ENCODE data around the gene HIF1A. TPM values are rescaled to one million over a fixed set of nuclear protein-coding genes. Genes with fewer than 3 reads are reported as not detected.

HIF1A gene
- total and polyA plus RNA-seq, 2 donors (not counting 1 experiment from before 2014, with no cell fraction given): 44.2 to 261 TPM

DNA sequence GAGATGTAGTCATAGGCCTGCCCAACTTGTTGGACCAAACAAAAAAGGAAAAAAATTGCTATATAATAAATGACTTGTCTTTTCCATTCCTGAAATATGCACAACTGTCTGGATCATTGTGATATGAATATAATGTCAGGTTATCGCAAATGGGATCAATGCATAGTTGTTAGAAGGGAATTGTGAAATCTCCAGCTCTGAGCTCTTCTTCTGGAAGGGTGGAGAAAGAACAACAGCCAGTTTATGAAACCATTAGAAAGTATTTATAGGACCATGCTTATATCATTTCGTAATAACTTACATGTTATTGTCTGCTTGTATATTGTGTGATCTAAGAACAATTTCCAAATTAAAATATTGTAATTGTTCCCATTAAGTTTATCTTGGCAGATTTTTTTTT, 35.7 kb upstream of the HIF1A start:
- Mint-ChIP-seq H3K9me3 (ENCODE audit: insufficient read depth) (peaks cover 3% of the 10 kb centered on the region), H3K4me1 (peaks cover 47% of the 10 kb centered on the region), H3K27ac (peak overlapping the region; percentile 20), H3K4me3 (no peak overlapping the region), H3K27me3 (no peaks in the 10 kb centered on the region)
- ChIA-PET CTCF (no interaction called here), POLR2A (no interaction called here)
- Histone ChIP-seq H3K4me2 (replicated peaks; ENCODE audit: low read depth, low read length, poor library complexity, severe bottlenecking) (no peak overlapping the region), H3K27me3 (replicated peaks in 1 of 4; ENCODE audit: control extremely low read depth in 1 of 4, control insufficient read depth in 3 of 4, insufficient read depth in 4 of 4, low read length in 3 of 4) (no peaks in the 10 kb centered on the region), H3K4me3 (ENCODE audit: control extremely low read depth in 1 of 5, extremely low read depth in 1 of 5, insufficient read depth in 1 of 5, low read depth in 2 of 5, low read length in 4 of 5) (no peak overlapping the region), H3K79me2 (ENCODE audit: control insufficient read depth, insufficient read depth, low read length) (peaks cover 3% of the 10 kb centered on the region), H2AFZ (ENCODE audit: insufficient read depth, low read depth, low read length, poor library complexity, severe bottlenecking) (no peak overlapping the region), H3K4me1 (ENCODE audit: control insufficient read depth in 2 of 2, insufficient read depth in 2 of 2, low read length in 2 of 2) (peaks cover 38 to 40% of the 10 kb centered on the region in 2 donors), H3K36me3 (replicated peaks in 1 of 2; ENCODE audit: control extremely low read depth in 1 of 2, control insufficient read depth in 1 of 2, extremely low read depth in 1 of 2, insufficient read depth in 2 of 2, low read length in 1 of 2) (no peaks in the 10 kb centered on the region), H3K9ac (ENCODE audit: low read length) (no peak overlapping the region), H3K9me3 (ENCODE audit: control extremely low read depth in 1 of 3, control insufficient read depth in 2 of 3, insufficient read depth in 1 of 3, low read length in 2 of 3) (peaks cover 0 to 5% (median 3%) of the 10 kb centered on the region in 3 donors), H3K27ac (ENCODE audit: low read length in 2 of 2) (no peak overlapping the region), H4K20me1 (ENCODE audit: control insufficient read depth, insufficient read depth, low read length, poor library complexity, severe bottlenecking) (no peaks in the 10 kb centered on the region)
- TF ChIP-seq, protein P1, sequence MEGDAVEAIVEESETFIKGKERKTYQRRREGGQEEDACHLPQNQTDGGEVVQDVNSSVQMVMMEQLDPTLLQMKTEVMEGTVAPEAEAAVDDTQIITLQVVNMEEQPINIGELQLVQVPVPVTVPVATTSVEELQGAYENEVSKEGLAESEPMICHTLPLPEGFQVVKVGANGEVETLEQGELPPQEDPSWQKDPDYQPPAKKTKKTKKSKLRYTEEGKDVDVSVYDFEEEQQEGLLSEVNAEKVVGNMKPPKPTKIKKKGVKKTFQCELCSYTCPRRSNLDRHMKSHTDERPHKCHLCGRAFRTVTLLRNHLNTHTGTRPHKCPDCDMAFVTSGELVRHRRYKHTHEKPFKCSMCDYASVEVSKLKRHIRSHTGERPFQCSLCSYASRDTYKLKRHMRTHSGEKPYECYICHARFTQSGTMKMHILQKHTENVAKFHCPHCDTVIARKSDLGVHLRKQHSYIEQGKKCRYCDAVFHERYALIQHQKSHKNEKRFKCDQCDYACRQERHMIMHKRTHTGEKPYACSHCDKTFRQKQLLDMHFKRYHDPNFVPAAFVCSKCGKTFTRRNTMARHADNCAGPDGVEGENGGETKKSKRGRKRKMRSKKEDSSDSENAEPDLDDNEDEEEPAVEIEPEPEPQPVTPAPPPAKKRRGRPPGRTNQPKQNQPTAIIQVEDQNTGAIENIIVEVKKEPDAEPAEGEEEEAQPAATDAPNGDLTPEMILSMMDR (IDR thresholded peaks at IDR 0.05): no peak
- TF ChIP-seq EZH2 (IDR thresholded peaks at IDR 0.05; ENCODE audit: borderline replicate concordance, insufficient read depth, low read depth, low read length, poor library complexity, severe bottlenecking): no peak
- intact Hi-C loops (cut with micrococcal nuclease): no loop called here
- no peak for DNase-seq
- 100% methylated on average over 1 of the region's 2 CpGs for WGBS (ENCODE audit: insufficient coverage)
- ATAC-seq (ENCODE audit: low read depth): no peak

DNA sequence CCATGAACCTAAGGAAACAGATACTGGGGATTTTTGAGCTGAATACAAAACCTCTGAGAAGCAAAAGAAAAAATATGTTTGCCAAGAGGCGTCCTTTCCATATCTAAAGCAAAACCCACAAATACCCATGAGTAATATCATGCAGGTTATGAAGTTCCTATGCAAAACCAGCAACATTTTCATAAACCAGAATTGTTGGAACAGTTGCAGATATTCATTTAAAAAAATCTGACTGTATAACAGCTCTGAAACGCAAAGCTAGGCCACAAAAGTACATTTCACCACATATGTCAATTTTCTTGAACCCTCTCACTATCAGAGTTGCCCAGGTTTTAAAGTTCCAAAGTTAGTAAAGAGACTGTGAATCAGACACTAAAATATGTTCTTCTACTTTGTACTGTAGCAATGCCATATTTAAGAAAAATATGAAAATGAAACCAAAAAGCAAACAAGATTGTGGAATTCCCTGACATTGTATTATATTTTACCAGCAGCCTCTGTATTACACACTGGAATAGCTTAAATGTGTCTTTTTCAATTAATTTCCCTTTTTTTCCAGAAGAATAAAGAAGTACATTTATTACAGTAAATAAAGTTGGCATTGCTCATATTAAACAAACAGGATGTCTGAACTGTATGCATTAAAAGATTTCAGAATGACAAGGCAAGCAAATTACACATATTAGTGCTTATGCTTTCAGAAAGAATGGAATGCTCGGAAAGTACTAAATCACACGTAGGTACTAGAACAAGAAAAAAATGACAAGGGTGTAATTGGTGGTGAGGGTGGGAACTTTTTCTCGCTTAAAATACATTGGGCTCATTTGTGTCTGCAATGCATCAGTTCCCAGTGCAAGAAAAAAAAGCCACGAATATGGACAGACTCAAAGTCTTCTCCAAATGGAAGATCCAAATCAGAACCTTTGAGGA, 33.6 kb upstream of the HIF1A start:
- CTCF ChIA-PET: interaction anchor here (3.2 kb wide), 1 partner anchor 185 kb away, joined by 19 read pairs; no protein-coding TSS in a partner anchor
- DNase-seq: no peak
- Histone ChIP-seq H3K4me3 (ENCODE audit: control extremely low read depth in 1 of 5, extremely low read depth in 1 of 5, insufficient read depth in 1 of 5, low read depth in 2 of 5, low read length in 4 of 5) (peak overlapping the region in 2 of 5 experiments; percentile 3 to 52), H2AFZ (ENCODE audit: insufficient read depth, low read depth, low read length, poor library complexity, severe bottlenecking) (peak overlapping the region; percentile 27), H3K27me3 (replicated peaks in 1 of 4; ENCODE audit: control extremely low read depth in 1 of 4, control insufficient read depth in 3 of 4, insufficient read depth in 4 of 4, low read length in 3 of 4) (no peaks in the 10 kb centered on the region), H4K20me1 (ENCODE audit: control insufficient read depth, insufficient read depth, low read length, poor library complexity, severe bottlenecking) (no peaks in the 10 kb centered on the region), H3K4me1 (ENCODE audit: control insufficient read depth in 2 of 2, insufficient read depth in 2 of 2, low read length in 2 of 2) (peaks cover 49 to 51% of the 10 kb centered on the region in 2 donors), H3K79me2 (ENCODE audit: control insufficient read depth, insufficient read depth, low read length) (peaks cover 6% of the 10 kb centered on the region), H3K36me3 (replicated peaks in 1 of 2; ENCODE audit: control extremely low read depth in 1 of 2, control insufficient read depth in 1 of 2, extremely low read depth in 1 of 2, insufficient read depth in 2 of 2, low read length in 1 of 2) (no peaks in the 10 kb centered on the region), H3K27ac (ENCODE audit: low read length in 2 of 2) (peak overlapping the region; percentile 48 to 82), H3K4me2 (replicated peaks; ENCODE audit: low read depth, low read length, poor library complexity, severe bottlenecking) (peak overlapping the region; percentile 67), H3K9ac (ENCODE audit: low read length) (peak overlapping the region; percentile 6), H3K9me3 (ENCODE audit: control extremely low read depth in 1 of 3, control insufficient read depth in 2 of 3, insufficient read depth in 1 of 3, low read length in 2 of 3) (peaks cover 0 to 10% (median 3%) of the 10 kb centered on the region in 3 donors)
- no peak for ATAC-seq (ENCODE audit: low read depth)
- Mint-ChIP-seq H3K27me3 (no peaks in the 10 kb centered on the region), H3K9me3 (ENCODE audit: insufficient read depth) (peaks cover 3% of the 10 kb centered on the region), H3K27ac (peak overlapping the region; percentile 91), H3K4me1 (peaks cover 59% of the 10 kb centered on the region), H3K4me3 (peak overlapping the region; percentile 77)
- WGBS (ENCODE audit: insufficient coverage): 40% methylated on average over 1 of the region's 6 CpGs
- POLR2A ChIA-PET: interaction anchor here (0.5 kb wide), 1 partner anchor 160 kb away, joined by 6 read pairs; no protein-coding TSS in a partner anchor
- TF ChIP-seq, protein P1 (IDR thresholded peaks at IDR 0.05): no peak
- TF ChIP-seq EZH2 (IDR thresholded peaks at IDR 0.05; ENCODE audit: borderline replicate concordance, insufficient read depth, low read depth, low read length, poor library complexity, severe bottlenecking): no peak
- intact Hi-C loops (cut with micrococcal nuclease): loop anchor here (2.0 to 5.0 kb wide), 3 partner anchors 93 to 159 kb away; no protein-coding TSS in a partner anchor

Measured in B cell (primary cell).